H9 (cell line): ENCODE measurements around the gene TPT1. TPM values are rescaled to one million over a fixed set of nuclear protein-coding genes. Genes with fewer than 3 reads are reported as not detected.
"Not testable (repeated sequence)": the region's sequence is repeated elsewhere in the genome, so short reads cannot be mapped to it uniquely, and the experiment has no call there.

Experiments used
- DNase-seq: peaks from one replicate; pipeline ENCODE4 v3.0.0-alpha.2; 2017
- H2AFZ ChIP-seq: one replicate; pipeline ENCODE4 v1.6.1; 2013; ENCODE audit warnings: mild to moderate bottlenecking, low read length, control low read depth, moderate library complexity
- H2AK5ac ChIP-seq: 2 replicates; pipeline ENCODE4 v1.6.1; 2013; ENCODE audit warnings: low read length, control low read depth, mixed read lengths; ENCODE audit not compliant: insufficient read length
- H2BK120ac ChIP-seq: one replicate; pipeline ENCODE4 v1.6.1; 2013; ENCODE audit warnings: low read depth, mild to moderate bottlenecking, low read length, control low read depth, inconsistent platforms; ENCODE audit not compliant: poor library complexity, severe bottlenecking
- H2BK12ac ChIP-seq: 2 replicates; pipeline ENCODE4 v1.6.1; 2013; ENCODE audit warnings: low read length, control low read depth, mixed read lengths, low read depth; ENCODE audit not compliant: insufficient read length
- H2BK15ac ChIP-seq: 2 replicates; pipeline ENCODE4 v1.6.1; 2013; ENCODE audit warnings: low read depth, low read length, control low read depth
- H2BK20ac ChIP-seq: one replicate; pipeline ENCODE4 v1.6.1; 2013; ENCODE audit warnings: low read depth, mild to moderate bottlenecking, low read length, control low read depth, inconsistent platforms; ENCODE audit not compliant: poor library complexity, severe bottlenecking
- H2BK5ac ChIP-seq: 2 replicates; pipeline ENCODE4 v1.6.1; 2013; ENCODE audit warnings: low read length, control low read depth, mixed read lengths; ENCODE audit not compliant: insufficient read length
- H3K14ac ChIP-seq: 2 replicates; pipeline ENCODE4 v1.6.1; 2013; ENCODE audit warnings: low read length, control low read depth; ENCODE audit not compliant: insufficient read depth
- H3K18ac ChIP-seq: 2 replicates; pipeline ENCODE4 v1.6.1; 2013; ENCODE audit warnings: low read depth, mild to moderate bottlenecking, mixed read lengths, low read length, control low read depth; ENCODE audit not compliant: insufficient read length
- H3K23ac ChIP-seq: 2 replicates; pipeline ENCODE4 v1.6.1; 2013; ENCODE audit warnings: low read length, control low read depth, mixed read lengths, low read depth; ENCODE audit not compliant: insufficient read length
- H3K23me2 ChIP-seq: 2 replicates; pipeline ENCODE4 v1.6.1; 2013; ENCODE audit warnings: low read depth, mild to moderate bottlenecking, mixed read lengths, low read length, control low read depth; ENCODE audit not compliant: insufficient read length, poor library complexity, severe bottlenecking
- H3K27ac ChIP-seq: 2 replicates; pipeline ENCODE4 v1.5.1; 2013; ENCODE audit warnings: low read length, control low read depth, mixed read lengths, low read depth; ENCODE audit not compliant: insufficient read length
- H3K27me3 ChIP-seq: 2 replicates; pipeline ENCODE4 v1.6.1; 2013; ENCODE audit warnings: low read length, control low read depth, inconsistent platforms; ENCODE audit not compliant: insufficient read depth
- H3K4ac ChIP-seq: 2 replicates; pipeline ENCODE4 v1.6.1; 2013; ENCODE audit warnings: low read depth, mild to moderate bottlenecking, control low read depth, inconsistent platforms, low read length, moderate library complexity
- H3K4me1 ChIP-seq: 2 replicates; pipeline ENCODE4 v1.6.1; 2013; ENCODE audit warnings: low read length, control low read depth, inconsistent platforms; ENCODE audit not compliant: insufficient read depth
- H3K4me2 ChIP-seq: 2 replicates; pipeline ENCODE4 v1.6.1; 2013; ENCODE audit warnings: low read length, control low read depth, mixed read lengths; ENCODE audit not compliant: insufficient read length, insufficient read depth
- H3K56ac ChIP-seq: 2 replicates; pipeline ENCODE4 v1.6.1; 2013; ENCODE audit warnings: low read depth, mild to moderate bottlenecking, mixed read lengths, low read length, control low read depth; ENCODE audit not compliant: insufficient read length
- H3K79me1 ChIP-seq: 2 replicates; pipeline ENCODE4 v1.6.1; 2013; ENCODE audit warnings: low read depth, mild to moderate bottlenecking, moderate library complexity, low read length, control low read depth, inconsistent platforms; ENCODE audit not compliant: insufficient read depth, poor library complexity, severe bottlenecking
- H3K79me2 ChIP-seq: 2 replicates; pipeline ENCODE4 v1.6.1; 2013; ENCODE audit warnings: low read length, control low read depth, inconsistent platforms; ENCODE audit not compliant: insufficient read depth
- H3K9ac ChIP-seq: 2 replicates; pipeline ENCODE4 v1.6.1; 2013; ENCODE audit warnings: low read length, control low read depth, mixed read lengths; ENCODE audit not compliant: insufficient read length; ENCODE audit errors: extremely low read depth
- H3K9me3 ChIP-seq: one replicate; pipeline ENCODE4 v1.6.1; 2013; ENCODE audit warnings: low read depth, low read length, inconsistent platforms; ENCODE audit not compliant: control insufficient read depth
- H3T11ph ChIP-seq: one replicate; pipeline ENCODE4 v1.6.1; 2013; ENCODE audit warnings: mild to moderate bottlenecking, low read length, control low read depth, inconsistent platforms
- H4K20me1 ChIP-seq: one replicate; pipeline ENCODE4 v1.6.1; 2013; ENCODE audit not compliant: control insufficient read depth, insufficient read length, insufficient read depth
- H4K5ac ChIP-seq: 2 replicates; pipeline ENCODE4 v1.6.1; 2013; ENCODE audit warnings: low read depth, mild to moderate bottlenecking, mixed read lengths, low read length, control low read depth; ENCODE audit not compliant: insufficient read length
- H4K8ac ChIP-seq: replicated peaks from 2 replicates; pipeline ENCODE4 v1.6.1; 2013; ENCODE audit warnings: low read length, control low read depth, mixed read lengths, low read depth; ENCODE audit not compliant: insufficient read length
- H4K91ac ChIP-seq: 2 replicates; pipeline ENCODE4 v1.6.1; 2013; ENCODE audit warnings: low read depth, mild to moderate bottlenecking, moderate library complexity, mixed read lengths, low read length, control low read depth; ENCODE audit not compliant: insufficient read length
- H3K27ac Mint-ChIP-seq, 3 experiments: 2 replicates in 2 of 3; 3 replicates in 1 of 3; pipeline ENCODE4 v1.8.0; 2020 to 2021; ENCODE audit warnings: mixed read lengths in 3 of 3, mild to moderate bottlenecking in 1 of 3, moderate library complexity in 1 of 3
- H3K27me3 Mint-ChIP-seq: 2 replicates; pipeline ENCODE4 v1.8.0; 2021; ENCODE audit warnings: low read depth, mild to moderate bottlenecking, moderate library complexity, mixed read lengths
- H3K36me3 Mint-ChIP-seq, 3 experiments: 2 replicates in 2 of 3; 3 replicates in 1 of 3; pipeline ENCODE4 v1.8.0; 2020 to 2021; ENCODE audit warnings: low read depth in 3 of 3, mixed read lengths in 3 of 3; ENCODE audit not compliant: insufficient read depth in 1 of 3
- H3K4me1 Mint-ChIP-seq, 2 experiments: 2 replicates each; pipeline ENCODE4 v1.8.0; 2020; ENCODE audit warnings: mixed read lengths in 2 of 2
- H3K4me3 Mint-ChIP-seq, 2 experiments: 2 replicates in 1 of 2; 3 replicates in 1 of 2; pipeline ENCODE4 v1.8.0; 2020 to 2021; ENCODE audit warnings: mild to moderate bottlenecking in 2 of 2, mixed read lengths in 2 of 2, moderate library complexity in 1 of 2
- H3K9me3 Mint-ChIP-seq, 2 experiments: 2 replicates in 1 of 2; 3 replicates in 1 of 2; pipeline ENCODE4 v1.8.0; 2020; ENCODE audit warnings: mild to moderate bottlenecking in 2 of 2, mixed read lengths in 2 of 2, moderate library complexity in 1 of 2
- CTCF ChIP-seq: fragments of 200-600 bp; sonication (generic); conservative IDR thresholded peaks from 3 replicates; pipeline ENCODE4 v1.8.0; 2021; ENCODE audit warnings: antibody characterized with exemption, mild to moderate bottlenecking
- WGBS: extraction: QIAGEN DNeasy Blood & Tissue Kit; methylation state at CpG from one replicate; pipeline ENCODE4 v1.1.7; 2013; ENCODE audit warnings: missing lambda C conversion rate, low lambda C conversion rate, mixed read lengths; ENCODE audit not compliant: insufficient read length; ENCODE audit errors: extremely low coverage; 5-methylcytosine and 5-hydroxymethylcytosine counted together
- total RNA-seq: library from RNA; stranded (reverse); gene quantifications from 2 replicates; pipeline ENCODE4 v1.2.1, GENCODE V29; 2021

The TPT1 gene
- total RNA-seq, 1 experiment from 2014 or later: 2,205 TPM

- no peak overlapping the region for H3T11ph ChIP-seq
- no peaks in the 10 kb centered on the region for H4K20me1 ChIP-seq
- no peaks in the 10 kb centered on the region for H3K79me2 ChIP-seq
- H3K4me1 ChIP-seq: no peaks in the 10 kb centered on the region
- WGBS: no CpG with 5 or more reads among the region's 12 CpGs
- no peak overlapping the region for H2BK20ac ChIP-seq
- H3K27me3 ChIP-seq: no peaks in the 10 kb centered on the region
- H3K27me3 Mint-ChIP-seq: no peaks in the 10 kb centered on the region
- H4K91ac ChIP-seq: no peak overlapping the region
- H3K4ac ChIP-seq: no peak overlapping the region
- no peak overlapping the region for H3K23ac ChIP-seq
- no peak overlapping the region for H3K4me2 ChIP-seq
- H3K56ac ChIP-seq: no peak overlapping the region
- H3K27ac ChIP-seq: no peak overlapping the region
- no peak overlapping the region for H2BK120ac ChIP-seq
- no peak overlapping the region for H2BK5ac ChIP-seq
- H3K4me3 Mint-ChIP-seq: no peak overlapping the region
- no peaks in the 10 kb centered on the region for H3K79me1 ChIP-seq
- H3K14ac ChIP-seq: no peak overlapping the region
- DNase-seq: no peak
- no peak overlapping the region for H4K8ac ChIP-seq
- no peak overlapping the region for H2BK12ac ChIP-seq
- no peaks in the 10 kb centered on the region for H3K9me3 ChIP-seq
- H3K18ac ChIP-seq: no peak overlapping the region
- H2BK15ac ChIP-seq: no peak overlapping the region
- no peak overlapping the region for H3K9ac ChIP-seq
- H4K5ac ChIP-seq: no peak overlapping the region
- peaks cover 0 to 18% (median 13%) of the 10 kb centered on the region in 3 experiments; a peak in 5 of 7 replicates for H3K36me3 Mint-ChIP-seq
- no peaks in the 10 kb centered on the region for H3K9me3 Mint-ChIP-seq
- H3K23me2 ChIP-seq: no peaks in the 10 kb centered on the region
- no peak for TF ChIP-seq CTCF
- no peak overlapping the region for H2AK5ac ChIP-seq
- H3K27ac Mint-ChIP-seq: no peak overlapping the region
- H2AFZ ChIP-seq: no peak overlapping the region
- H3K4me1 Mint-ChIP-seq: peaks cover 0 to 2% of the 10 kb centered on the region in 2 experiments; a peak in 2 of 4 replicates
These were observed 40.2 kb upstream of the TPT1 start for GRCh38 chr13:45381196-45381595.

GRCh38 chr13:45380708-45381107 lies 39.7 kb upstream of the TPT1 start:
- H3K23ac ChIP-seq, H2BK12ac ChIP-seq, H3K23me2 ChIP-seq, H3K4me1 ChIP-seq, H3T11ph ChIP-seq, H3K27ac ChIP-seq, H3K56ac ChIP-seq, H3K9me3 ChIP-seq, H3K4me1 Mint-ChIP-seq, H2AFZ ChIP-seq, H3K4me2 ChIP-seq, H3K79me1 ChIP-seq, H3K9ac ChIP-seq, H2AK5ac ChIP-seq, H2BK15ac ChIP-seq, H4K5ac ChIP-seq, H3K4me3 Mint-ChIP-seq, H4K91ac ChIP-seq, H3K4ac ChIP-seq, H2BK20ac ChIP-seq, H3K9me3 Mint-ChIP-seq, H4K8ac ChIP-seq, H2BK5ac ChIP-seq, DNase-seq, H4K20me1 ChIP-seq, H3K14ac ChIP-seq, H3K18ac ChIP-seq, H2BK120ac ChIP-seq, H3K27me3 Mint-ChIP-seq, H3K27me3 ChIP-seq, H3K79me2 ChIP-seq: not testable (repeated sequence)
- Mint-ChIP-seq H3K36me3 (peaks cover 0 to 15% (median 13%) of the 10 kb centered on the region in 3 experiments; a peak in 5 of 7 replicates), H3K27ac (peak overlapping the region in 1 of 3 experiments; percentile 24; a peak in 1 of 7 replicates)
- no CpG with 5 or more reads among the region's 8 CpGs for WGBS
